NCI-H69 (cell line): ENCODE data around the gene GCAT.
"Not testable (repeated sequence)": the region's sequence is repeated elsewhere in the genome, so short reads cannot be mapped to it uniquely, and the experiment has no call there.

ENCODE experiments used
- DNase-seq: peaks from one replicate; lab custom pipeline; 2025; lab: John Stamatoyannopoulos, UW

GCAT gene

DNA sequence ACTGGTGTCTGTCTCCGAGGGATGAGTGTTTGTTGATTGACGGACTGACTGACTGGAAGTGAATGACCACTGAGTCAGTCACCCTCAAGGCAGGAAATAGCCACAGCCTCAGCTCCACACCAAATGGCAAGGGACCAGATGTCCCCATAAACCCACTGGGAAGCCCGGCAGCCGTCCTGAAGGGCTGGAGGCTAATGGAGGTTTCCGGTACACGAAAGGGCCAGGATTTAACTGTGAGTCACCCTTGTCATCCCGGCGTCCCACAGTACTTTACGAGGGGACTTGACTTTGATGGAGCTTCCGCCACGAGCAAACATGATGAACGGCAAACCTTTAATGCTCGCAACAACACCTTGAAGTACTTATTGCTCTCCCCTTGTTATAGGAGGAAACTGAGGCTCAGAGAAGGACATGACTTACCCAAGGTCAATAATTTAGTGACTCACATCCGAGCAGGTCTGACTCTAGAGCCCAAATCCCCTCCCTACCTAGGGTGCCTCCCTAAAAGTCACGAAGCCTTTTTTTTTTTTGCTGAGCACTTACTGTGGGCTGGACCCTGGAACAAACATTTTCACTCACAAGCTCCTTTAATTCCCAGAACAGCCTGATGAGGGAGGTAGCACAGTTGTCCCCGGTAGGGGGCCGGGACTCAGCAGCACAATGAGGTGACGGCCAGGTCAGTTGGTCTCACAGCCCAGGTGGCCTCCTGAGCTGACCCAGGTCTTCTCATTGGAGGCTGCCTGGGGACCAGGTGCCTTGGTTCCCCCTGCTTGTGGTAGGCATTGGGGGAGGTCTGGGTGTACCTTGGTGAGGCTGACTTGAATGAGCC, 25.2 kb upstream of the GCAT start:
- DNase-seq: no peak

- peak; percentile 81 for DNase-seq
These were observed 22.8 kb upstream of the GCAT start for GRCh38 chr22:37784829-37785495.

DNA sequence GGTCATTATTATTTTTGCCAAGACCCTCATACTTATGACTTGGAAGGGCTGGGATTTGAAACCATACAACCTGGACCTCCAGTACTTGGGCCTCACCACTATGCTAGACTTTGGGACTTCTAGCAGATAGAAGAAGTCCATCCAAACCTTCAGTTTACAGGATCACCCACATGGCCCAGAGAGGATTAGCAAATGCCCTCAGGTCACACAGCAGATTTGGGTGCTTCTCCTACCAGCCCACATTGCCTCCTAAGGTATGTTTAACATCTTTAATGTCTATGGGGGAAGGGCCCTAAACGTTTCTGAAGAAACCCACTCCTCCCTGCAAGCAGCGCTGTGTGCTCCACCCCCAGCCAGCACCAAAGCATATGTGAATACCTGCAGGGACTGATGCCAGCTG, 17.5 kb upstream of the GCAT start:
- no peak for DNase-seq

DNA sequence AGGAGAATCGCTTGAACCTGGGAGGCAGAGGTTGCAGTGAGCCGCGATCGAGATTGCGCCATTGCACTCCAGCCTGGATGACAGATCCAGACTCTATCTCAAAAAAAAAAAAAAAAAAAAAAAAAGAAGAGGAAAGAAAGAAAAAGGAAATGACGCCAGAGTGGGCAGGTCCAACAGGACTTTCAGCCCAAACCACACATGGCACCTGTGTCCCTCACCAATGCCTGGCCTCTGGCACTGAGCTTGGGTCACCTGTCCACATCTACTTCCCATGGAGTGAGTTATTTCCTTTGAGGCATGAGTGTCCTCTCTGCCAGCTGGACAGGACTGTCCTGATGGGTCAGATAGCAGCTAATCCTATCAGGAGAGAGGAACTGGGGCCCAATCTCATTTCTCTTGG, 15.2 kb upstream of the GCAT start:
- DNase-seq: no peak

DNA sequence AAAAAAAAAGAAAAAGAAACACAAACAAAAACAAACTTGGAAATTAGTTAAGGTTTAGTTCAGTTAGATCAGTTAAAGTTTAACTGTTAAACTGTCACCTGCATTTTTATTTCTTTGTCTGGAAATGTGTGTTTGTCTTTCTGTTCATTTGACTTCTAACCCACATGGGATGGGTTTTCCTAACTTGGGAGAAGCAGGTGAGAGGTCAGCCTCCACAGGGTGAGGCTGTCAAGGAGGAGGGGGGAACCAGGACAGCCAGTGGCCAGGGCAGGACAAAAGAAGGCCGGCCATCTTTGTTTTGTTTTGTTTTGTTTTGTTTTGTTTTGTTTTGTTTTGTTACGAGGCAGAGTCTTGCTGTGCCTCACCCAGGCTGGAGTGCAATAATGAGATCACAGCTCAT, 13.4 kb upstream of the GCAT start:
- no peak for DNase-seq

DNA sequence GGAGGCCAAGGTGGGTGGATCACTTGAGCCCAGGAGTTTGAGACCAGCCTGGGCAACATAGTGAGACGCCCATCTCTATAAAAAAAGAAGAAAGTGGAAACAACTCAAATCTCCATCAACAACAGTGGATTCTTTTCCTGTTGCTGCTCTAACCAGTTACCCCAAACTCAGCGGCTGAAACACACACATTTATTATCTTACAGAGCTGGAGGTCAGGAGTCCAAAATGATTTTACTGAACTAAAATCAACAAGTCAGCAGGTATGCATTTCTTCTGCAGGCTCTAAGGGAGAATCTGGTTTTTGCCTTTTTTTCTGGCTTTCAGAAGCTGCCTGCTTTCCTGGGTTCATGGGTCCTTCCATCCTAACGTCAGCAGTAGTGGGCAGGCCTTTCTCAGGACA, 11.7 kb upstream of the GCAT start:
- DNase-seq: no peak

GRCh38 chr22:37797259-37797658, 10.5 kb upstream of the GCAT start:
- DNase-seq: not testable (repeated sequence)

GRCh38 chr22:37797874-37798500, 9.7 kb upstream of the GCAT start:
- no peak for DNase-seq

- DNase-seq: peak; percentile 25
These were observed 7.8 kb upstream of the GCAT start for GRCh38 chr22:37799979-37800378.

DNA sequence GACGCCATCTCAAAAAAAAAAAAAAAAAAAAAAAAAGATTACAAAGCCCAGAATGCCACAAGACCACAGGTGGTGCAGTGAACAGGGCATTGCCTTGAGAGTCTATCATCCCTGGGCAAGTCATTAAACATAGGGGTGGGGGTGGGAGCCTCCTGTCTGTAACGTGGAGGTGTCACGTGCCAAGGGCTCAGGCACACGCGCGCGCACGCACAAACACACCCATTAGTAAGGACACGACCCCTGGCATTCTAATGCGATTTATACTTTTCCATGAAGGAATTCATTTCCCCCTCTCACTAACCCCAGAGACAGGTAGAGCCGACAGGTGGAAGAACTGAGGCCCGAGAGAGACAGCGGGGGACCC, 5.8 kb upstream of the GCAT start:
- peak; percentile 61 for DNase-seq

GRCh38 chr22:37802310-37803194, 5.2 kb upstream of the GCAT start:
- DNase-seq: peak; percentile 84

DNA sequence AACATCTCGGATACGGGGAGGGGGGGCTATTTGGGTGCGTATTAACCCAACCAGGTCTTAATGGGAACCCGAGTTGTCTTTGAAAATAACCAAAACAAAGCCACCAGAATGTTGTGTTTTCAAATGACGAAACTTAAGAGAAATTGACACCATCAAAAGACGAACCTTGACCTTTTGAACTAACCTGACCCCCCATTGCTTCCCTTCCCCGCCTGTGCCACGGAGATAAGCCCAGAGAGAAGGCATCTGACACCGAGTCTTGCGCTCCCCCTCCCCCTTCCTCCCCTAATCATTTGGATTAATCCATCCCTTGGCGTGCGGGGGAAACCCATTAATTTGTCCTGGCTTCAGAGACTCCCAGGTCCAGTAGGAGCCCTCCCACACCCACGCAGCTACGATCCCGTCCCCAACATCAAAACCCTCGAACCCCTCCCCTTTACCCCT, 4.5 kb upstream of the GCAT start:
- peak; percentile 90 for DNase-seq

DNA sequence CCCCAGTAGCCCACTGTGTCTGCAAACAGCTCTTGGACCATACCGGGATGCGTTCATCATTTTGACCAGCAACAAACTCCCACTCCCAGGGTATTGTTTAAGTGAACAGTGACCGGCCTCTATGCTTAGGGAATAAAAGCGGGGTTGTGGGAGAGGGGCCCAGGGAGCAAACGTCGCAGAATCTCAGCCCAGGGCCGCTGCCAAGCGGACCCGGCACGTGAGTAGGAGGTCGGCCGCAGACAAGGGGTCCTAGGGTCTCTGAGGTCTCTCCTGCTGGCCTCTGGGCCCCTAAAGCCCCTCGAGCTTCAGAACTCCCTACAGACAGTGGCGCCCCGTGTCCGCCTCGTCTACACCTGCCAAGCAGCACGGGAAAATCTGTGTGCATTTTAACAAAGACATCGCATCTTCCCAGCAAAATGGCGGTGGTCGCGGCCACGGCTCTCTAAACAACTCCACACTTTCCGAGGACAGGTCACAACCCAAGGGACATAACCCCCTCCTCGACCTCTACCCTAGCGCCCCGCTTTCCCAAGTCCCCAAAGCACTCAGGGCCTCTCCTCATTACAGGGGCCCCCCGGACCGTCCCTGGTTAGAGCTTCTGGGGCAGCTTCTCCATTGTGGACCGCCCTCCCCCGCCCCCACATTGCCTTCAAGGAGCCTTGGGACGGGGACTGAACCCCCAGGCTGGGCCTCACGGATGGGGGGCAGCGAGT, 3.9 kb upstream of the GCAT start:
- peak; percentile 90 for DNase-seq

- peak; percentile 49 for DNase-seq
These were observed 3.3 kb upstream of the GCAT start for GRCh38 chr22:37804352-37804880.

- peak; percentile 93 for DNase-seq
These were observed 2.6 kb upstream of the GCAT start for GRCh38 chr22:37804881-37805809.

DNA sequence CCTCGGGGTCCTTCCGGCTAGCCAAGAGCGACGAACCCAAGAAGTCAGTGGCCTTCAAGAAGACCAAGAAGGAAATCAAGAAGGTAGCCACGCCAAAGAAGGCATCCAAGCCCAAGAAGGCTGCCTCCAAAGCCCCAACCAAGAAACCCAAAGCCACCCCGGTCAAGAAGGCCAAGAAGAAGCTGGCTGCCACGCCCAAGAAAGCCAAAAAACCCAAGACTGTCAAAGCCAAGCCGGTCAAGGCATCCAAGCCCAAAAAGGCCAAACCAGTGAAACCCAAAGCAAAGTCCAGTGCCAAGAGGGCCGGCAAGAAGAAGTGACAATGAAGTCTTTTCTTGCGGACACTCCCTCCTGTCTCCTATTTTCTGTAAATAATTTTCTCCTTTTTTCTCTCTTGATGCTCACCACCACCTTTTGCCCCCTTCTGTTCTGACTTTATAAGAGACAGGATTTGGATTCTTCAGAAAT, 1.9 kb upstream of the GCAT start:
- DNase-seq: no peak

- peak; percentile 56 for DNase-seq
These were observed 1.1 kb upstream of the GCAT start for GRCh38 chr22:37806409-37807333.

GRCh38 chr22:37808294-37808657, 542 bp downstream of the GCAT start:
- no peak for DNase-seq
